Muscle of back (tissue), 11 donors: ENCODE measurements around the gene ACOX2. TPM values are rescaled to one million over a fixed set of nuclear protein-coding genes. Genes with fewer than 3 reads are reported as not detected.

Experiments used
- DNase-seq, 3 donors: peaks; one replicate each; pipeline versions ENCODE4 v3.0.0 to v3.0.0-alpha.2; 2013
- polyA plus RNA-seq, 10 donors: library from polyadenylated mRNA; unstranded; fragments of 120-200 nt; gene quantifications; one replicate each; pipeline ENCODE4 v1.2.1, GENCODE V29; 2013; ENCODE audit not compliant: insufficient read length in 10 of 10

The ACOX2 gene
- polyA plus RNA-seq, 10 donors, result 17.9 to 40.4 (median 24.2) TPM

DNA sequence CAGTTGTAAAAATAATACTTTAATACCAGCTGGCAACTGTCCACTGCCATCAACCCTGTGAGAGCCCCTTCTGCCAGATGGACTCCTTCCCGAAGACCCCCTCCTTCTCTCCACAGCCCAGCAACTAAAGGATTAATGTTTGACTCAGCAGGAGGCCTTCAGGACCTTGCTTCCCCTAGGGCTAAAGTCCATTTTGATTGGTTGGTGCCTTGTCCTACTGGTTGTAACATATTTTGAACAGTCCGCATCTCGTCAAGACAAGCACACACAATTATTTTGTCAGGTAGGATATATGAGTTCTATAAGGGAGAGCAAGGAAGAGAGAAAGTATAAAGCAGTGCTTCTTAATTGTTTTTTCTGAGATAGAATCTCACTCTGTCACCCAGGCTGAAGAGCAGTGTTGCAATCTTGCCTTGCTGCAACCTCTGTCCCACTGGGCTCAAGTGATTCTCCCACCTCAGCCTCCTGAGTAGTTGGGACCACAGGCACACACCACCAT lies 18.6 kb downstream of the ACOX2 start:
- no peak for DNase-seq

GRCh38 chr3:58514405-58514804 lies 22.6 kb downstream of the ACOX2 start:
- DNase-seq, result no peak

- DNase-seq, result no peak
Observed at GRCh38 chr3:58508437-58508836, 28.6 kb downstream of the ACOX2 start.

GRCh38 chr3:58507356-58508078 lies 29.5 kb downstream of the ACOX2 start:
- no peak for DNase-seq

GRCh38 chr3:58502872-58503271 lies 34.1 kb downstream of the ACOX2 start:
- no peak for DNase-seq

- no peak for DNase-seq
Observed at GRCh38 chr3:58497097-58497496, 39.9 kb downstream of the ACOX2 start.

DNA sequence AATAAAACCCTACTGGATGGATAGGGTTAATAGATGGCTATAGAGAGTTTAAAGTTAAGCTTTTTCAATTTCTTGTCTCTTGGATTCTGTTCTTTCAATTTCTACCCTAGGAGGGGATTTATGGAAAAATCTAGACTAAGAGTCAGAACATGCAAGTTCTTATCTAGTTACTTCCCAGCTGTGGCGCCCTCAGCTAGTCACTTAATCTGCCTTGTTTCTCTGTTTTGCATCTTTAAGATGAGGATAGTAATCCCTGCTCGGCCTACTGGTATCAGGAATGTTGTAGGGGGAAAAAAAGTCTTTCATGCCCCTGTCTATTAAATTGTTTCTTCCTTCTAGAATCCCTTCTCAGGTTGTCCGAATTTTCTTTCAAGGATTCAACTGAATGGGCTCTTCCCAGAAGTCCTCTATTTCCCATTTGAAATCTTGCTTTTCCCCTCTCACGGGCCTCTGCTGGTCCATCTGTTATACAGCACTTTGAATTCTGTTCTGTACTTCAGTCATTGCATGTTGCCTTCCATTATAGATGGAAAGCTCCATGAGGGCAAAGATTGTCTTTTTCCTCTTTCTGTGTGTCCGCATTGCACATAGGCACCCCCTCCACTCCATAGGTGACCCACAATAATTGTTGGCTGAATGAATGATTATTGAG lies 40.7 kb downstream of the ACOX2 start:
- DNase-seq, result no peak

DNA sequence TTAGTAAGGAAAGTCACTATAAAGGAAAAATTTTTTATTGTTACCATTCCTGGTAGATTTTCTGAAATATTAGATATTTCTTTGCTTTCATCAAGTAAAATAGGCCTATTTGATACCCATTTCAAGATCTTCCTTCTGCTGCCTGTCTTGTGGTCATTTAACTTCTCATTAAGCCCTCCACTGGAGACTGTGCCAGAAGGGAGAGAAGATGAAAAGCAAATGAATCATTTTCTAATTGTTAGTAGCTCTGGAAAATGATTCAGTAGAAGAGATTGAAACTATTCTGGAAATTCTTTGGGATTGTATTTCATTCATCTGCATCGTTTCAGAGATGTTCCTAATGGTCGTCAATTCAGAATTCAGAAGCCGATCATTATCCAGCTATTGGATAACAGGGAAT lies 41.9 kb downstream of the ACOX2 start:
- no peak for DNase-seq

DNA sequence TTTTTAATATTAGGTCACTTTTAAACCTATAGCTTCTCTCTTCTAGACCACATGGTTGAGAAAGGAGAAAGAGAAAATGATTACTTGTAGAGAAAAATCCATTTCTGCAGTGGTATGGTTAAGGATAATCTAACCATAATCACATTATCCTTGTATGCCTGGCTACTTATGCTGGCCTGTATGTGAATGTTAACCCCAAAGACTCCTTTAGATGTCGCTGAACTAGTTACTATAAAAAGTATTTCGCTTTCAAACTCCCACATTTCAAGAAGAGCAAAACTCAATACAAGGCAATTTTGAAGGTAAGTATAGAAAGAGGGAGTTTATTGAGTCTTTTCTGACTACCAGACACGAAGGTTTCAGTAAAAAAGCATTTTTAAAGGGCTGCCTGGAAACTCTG lies 42.9 kb downstream of the ACOX2 start:
- no peak for DNase-seq

GRCh38 chr3:58492494-58492905 lies 44.5 kb downstream of the ACOX2 start:
- peak in 2 of 3 donors; percentile 19 to 51 for DNase-seq

GRCh38 chr3:58491506-58492402 lies 45.2 kb downstream of the ACOX2 start, which contains the start of gene KCTD6:
Gene KCTD6 (plus strand): TSS chr3:58492096. CDS start chr3:58498756, 6,660 bp downstream.
- DNase-seq, result peak; percentile 95 to 98 (median 98)

DNA sequence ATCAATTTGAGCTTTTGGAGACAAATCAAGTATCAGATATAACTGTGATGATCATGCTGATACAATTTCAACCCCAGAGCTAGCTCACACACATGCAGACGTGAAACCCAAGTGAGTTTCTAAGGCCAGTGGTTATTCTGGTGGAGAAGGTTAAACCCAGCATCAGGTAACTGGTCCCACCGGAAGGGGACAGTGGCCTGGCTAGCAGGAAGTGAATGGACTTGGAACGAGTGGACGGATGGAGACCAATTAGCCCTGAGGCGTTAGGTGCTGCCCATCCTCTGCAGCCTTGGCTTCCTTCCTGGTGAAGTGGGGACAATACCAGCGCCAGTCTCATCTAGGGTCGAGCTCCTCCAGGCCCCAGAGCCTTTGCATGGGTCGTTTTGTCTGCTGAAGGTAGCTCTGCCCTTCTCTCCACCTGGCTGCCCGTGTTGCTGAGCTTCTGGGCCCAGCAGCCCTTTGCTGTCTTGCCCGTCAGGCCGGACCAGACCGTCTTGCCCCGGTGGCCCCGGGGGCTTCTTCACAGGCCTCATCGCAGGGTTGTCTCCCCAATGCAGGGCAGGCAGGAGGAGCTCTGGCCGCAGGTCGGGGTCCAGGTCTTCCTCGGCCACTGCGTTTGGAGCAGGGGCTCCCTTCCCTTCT lies 46.0 kb downstream of the ACOX2 start:
- DNase-seq, result no peak

- DNase-seq, result no peak
Observed at GRCh38 chr3:58488967-58489366, 48.0 kb downstream of the ACOX2 start.

DNA sequence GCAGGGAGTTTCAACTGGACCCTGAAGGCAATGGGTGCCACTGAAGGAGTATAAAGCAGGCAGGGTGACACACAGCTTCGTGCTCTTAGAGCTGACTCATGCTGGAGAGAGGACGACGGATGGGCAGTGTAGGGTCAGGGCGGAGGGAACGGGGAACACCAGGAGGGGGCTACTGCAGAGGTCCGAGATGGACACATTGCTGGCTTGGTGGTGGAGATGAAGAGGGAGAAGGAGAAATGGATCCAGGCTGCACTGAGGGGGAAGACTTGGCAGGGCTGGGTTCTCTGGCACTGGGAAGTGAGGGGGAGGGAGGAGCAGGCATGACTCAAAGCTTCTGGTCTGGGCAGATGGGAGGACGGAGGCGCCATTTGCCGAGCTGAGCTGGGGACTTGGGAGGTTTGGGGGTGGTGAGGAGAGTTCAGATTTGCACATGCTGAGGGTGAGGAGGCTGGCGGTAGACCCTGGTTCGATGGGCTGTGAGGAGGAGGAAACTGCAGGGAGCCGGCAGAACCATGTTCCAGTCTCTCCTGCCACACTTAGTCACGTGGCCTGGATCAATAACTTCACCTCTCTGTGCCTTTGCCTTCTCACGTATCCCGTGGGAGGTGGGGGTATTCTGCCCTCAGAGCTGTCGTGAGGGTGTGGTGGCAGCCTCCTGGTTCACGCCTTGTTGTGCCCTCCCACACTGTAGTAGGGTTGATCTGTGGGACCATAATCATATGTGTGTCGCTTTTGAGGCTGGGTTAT lies 49.7 kb downstream of the ACOX2 start:
- no peak for DNase-seq

DNA sequence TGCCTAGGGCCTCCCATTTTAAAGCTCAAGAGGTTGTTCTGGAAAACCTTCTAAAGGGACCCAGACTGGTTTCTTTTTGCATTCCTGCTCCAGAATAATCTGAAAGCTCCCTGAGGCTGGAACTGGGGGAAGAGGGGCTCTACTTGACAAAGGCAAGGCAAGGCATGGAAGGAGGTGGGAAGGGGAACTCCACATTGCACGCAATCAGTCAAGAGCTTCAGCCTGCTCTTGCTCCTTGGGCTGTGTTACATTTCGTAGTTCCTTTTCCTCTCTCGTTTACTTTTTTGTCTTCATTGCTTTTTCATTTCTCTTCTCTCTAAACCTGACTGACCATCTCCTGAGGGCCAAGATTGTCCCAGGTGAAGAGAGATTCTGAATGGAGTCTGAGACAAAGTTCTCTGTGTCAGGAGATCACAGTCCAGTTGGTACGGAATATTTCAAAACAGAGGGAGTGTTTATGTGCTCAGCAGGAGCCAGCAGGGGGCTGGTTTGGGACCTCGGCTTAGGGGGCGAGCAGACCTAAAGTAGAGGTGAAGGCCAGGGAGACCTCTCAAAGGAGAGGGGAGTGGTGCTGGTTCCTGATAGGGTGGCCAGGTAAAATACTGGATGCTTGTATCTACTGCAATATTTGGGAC lies 51.1 kb downstream of the ACOX2 start:
- no peak for DNase-seq

GRCh38 chr3:58484722-58485069 lies 52.3 kb downstream of the ACOX2 start:
- no peak for DNase-seq

DNA sequence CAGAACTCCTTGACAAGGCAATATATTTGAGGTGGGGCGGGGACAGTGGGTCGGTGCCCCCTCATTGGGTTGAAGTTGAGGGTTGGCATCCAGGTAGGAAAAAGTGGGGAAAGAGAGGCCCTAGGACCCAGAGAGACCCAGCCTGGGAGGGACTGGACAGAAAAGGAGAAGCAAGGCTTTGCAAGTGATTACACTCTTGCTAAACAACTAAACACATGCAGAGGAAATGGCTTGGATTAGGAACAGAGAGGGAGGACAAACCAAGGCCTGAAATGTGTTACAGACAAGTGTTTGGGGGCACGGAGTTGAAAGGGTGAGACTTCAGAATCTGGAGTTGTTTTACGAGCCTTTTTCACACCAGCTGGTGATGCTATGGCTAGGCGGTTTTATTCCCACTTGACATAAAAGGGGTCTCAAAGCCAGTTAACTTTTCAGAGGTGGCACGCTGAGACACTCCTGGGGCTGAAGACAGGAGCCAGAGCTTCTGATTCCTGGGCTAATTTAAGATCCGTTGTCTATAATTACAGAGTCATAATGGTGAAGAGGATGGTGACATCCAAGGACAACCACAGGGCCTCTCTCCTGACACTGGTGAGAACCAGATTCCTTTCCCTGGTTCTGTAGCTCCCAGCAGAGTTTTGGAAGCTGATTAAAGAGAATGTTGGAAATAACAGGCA lies 52.8 kb downstream of the ACOX2 start:
- no peak for DNase-seq

GRCh38 chr3:58482917-58483636 lies 53.9 kb downstream of the ACOX2 start:
- DNase-seq, result no peak

- DNase-seq, result no peak
Observed at GRCh38 chr3:58480309-58480708, 56.7 kb downstream of the ACOX2 start.
